Caki2 (cell line): ENCODE measurements around the gene PIGU. TPM values are rescaled to one million over a fixed set of nuclear protein-coding genes. Genes with fewer than 3 reads are reported as not detected.

Experiments
- DNase-seq: peaks from one replicate; pipeline ENCODE4 v3.0.0-alpha.2; 2015; ENCODE audit warnings: low read depth
- in situ Hi-C: cut with HindIII; loops from 2 replicates; pipeline ENCODE4 v1.10.0; 2016; ENCODE audit warnings: low sequenced_read_pairs, low pct_unique_long_range_greater_than_20kb, mixed read lengths
- total RNA-seq: library from RNA; depleted of rRNA; stranded (reverse); fragments of >200 nt; shearing (Covaris generic); gene quantifications from 2 replicates; pipeline ENCODE4 v1.2.3, GENCODE V29; 2014; ENCODE audit warnings: low replicate concordance

PIGU gene
- total RNA-seq, 1 experiment from 2014 or later: 33.8 TPM

- no peak for DNase-seq
- in situ Hi-C loops: no loop called here
Observed at GRCh38 chr20:34549929-34550305, 127.0 kb downstream of the PIGU start.

GRCh38 chr20:34549291-34549928, 127.5 kb downstream of the PIGU start:
- peak; percentile 71 for DNase-seq
- in situ Hi-C loops: no loop called here

GRCh38 chr20:34547844-34548613, 128.9 kb downstream of the PIGU start:
- DNase-seq: no peak
- in situ Hi-C loops: no loop called here

GRCh38 chr20:34546751-34547181, 130.1 kb downstream of the PIGU start:
- in situ Hi-C loops: no loop called here
- DNase-seq: no peak

- DNase-seq: no peak
- in situ Hi-C loops: no loop called here
Observed at GRCh38 chr20:34544109-34544796, 132.6 kb downstream of the PIGU start.

GRCh38 chr20:34543463-34544056, 133.3 kb downstream of the PIGU start:
- in situ Hi-C loops: no loop called here
- DNase-seq: no peak

- in situ Hi-C loops: no loop called here
- no peak for DNase-seq
Observed at GRCh38 chr20:34542439-34542838, 134.5 kb downstream of the PIGU start.

- in situ Hi-C loops: no loop called here
- no peak for DNase-seq
Observed at GRCh38 chr20:34541917-34542316, 135.0 kb downstream of the PIGU start.

- in situ Hi-C loops: no loop called here
- no peak for DNase-seq
Observed at GRCh38 chr20:34541264-34541901, 135.5 kb downstream of the PIGU start.

GRCh38 chr20:34540596-34541263, 136.2 kb downstream of the PIGU start:
- DNase-seq: no peak
- in situ Hi-C loops: no loop called here

GRCh38 chr20:34539756-34540155, 137.1 kb downstream of the PIGU start:
- peak; percentile 17 for DNase-seq
- in situ Hi-C loops: no loop called here

- in situ Hi-C loops: no loop called here
- no peak for DNase-seq
Observed at GRCh38 chr20:34538671-34539123, 138.2 kb downstream of the PIGU start.

GRCh38 chr20:34537651-34538050, 139.2 kb downstream of the PIGU start:
- DNase-seq: no peak
- in situ Hi-C loops: no loop called here

- in situ Hi-C loops: no loop called here
- no peak for DNase-seq
Observed at GRCh38 chr20:34536798-34537394, 140.0 kb downstream of the PIGU start.

GRCh38 chr20:34535857-34536256, 141.0 kb downstream of the PIGU start:
- in situ Hi-C loops: no loop called here
- no peak for DNase-seq

GRCh38 chr20:34535301-34535840, 141.5 kb downstream of the PIGU start:
- no peak for DNase-seq
- in situ Hi-C loops: no loop called here

- no peak for DNase-seq
- in situ Hi-C loops: no loop called here
Observed at GRCh38 chr20:34534391-34535165, 142.3 kb downstream of the PIGU start.
